GM18868 (cell line): Measurements from ENCODE around the gene CLK1.
"Not testable (repeated sequence)": the region's sequence is repeated elsewhere in the genome, so short reads cannot be mapped to it uniquely, and the experiment has no call there.

Experiments used
- ATAC-seq: cut with Tn5 transposase; IDR thresholded peaks from one replicate; pipeline ENCODE4 v1.9.1; 2021; ENCODE audit warnings: mild to moderate bottlenecking, moderate library complexity; ENCODE audit not compliant: unreplicated experiment

CLK1 gene

GRCh38 chr2:200851398-200852248, 12.8 kb downstream of the CLK1 start:
- ATAC-seq = no peak

DNA sequence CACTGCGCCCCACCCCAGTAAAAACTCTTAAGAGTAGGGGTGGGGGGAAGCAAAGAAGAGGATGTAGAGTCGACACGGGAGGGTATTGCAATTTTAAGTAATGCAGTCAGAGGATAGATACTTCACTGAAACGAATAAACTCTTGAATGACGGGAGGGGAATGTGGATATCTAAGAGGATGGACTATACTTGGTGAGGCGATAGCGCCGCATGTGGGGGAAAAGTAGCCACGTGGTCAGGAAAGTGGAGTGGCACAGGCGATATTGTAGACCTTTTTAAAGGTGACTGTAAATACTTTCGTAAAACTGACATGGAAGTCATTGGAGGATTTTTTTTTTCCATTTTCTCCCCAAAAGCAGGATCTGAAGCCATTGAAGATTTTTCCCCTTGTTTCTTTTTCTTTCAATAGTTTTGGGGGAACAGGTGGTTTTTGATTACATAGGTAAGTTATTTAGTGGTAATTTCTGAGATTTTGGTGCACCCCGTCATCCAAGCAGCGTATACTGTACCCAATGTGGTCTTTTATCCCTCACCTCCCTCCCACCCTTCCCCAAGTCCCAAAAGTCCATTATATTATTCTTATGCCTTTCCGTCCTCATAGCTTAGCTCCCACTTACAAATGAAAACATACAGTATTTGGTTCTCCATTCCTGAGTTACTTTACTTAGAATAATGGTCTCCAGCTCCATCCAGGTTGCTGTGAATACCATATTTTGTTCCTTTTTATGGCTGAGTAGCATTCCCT, 13.8 kb downstream of the CLK1 start:
- ATAC-seq = no peak

DNA sequence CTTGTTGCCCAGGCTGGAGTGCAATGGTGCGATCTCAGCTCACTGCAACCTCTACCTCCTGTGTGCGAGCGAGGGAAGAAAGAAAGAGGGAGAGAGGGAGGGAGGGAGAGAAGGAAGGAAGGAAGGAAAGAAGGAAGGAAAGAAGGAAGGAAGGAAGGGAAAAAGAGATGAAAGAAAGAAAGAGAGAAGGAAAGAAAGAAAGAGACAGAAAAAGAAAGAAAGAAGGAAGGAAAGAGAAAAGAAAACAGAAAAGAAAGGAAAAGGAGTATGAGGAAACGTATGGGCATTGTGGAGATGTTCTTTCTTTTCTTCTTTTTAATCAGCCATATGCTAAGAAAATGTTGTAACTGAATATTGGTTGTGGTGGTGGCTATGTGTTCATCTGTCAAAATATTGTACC, 16.5 kb downstream of the CLK1 start:
- no peak for ATAC-seq

DNA sequence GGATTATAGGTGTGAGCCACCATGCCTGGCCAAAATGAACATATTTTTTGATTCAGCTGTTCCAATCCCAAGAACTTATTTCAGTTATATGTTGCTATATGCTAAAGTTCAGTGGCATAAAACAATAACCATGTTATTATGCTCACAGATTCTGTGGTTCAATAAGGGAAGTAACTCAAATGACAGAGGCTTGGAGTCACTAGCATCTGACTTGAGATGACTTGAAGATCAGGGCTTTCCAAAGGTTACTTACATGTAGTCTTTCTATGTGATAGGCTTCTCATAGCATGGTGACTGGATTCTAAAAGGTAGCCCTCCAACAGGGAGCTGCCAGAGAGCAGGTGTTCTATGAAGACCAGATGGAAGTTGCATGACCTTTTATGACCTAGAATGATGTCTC, 17.2 kb downstream of the CLK1 start:
- ATAC-seq = no peak

GRCh38 chr2:200845669-200846325, 18.7 kb downstream of the CLK1 start:
- no peak for ATAC-seq

- ATAC-seq = no peak
Measured at GRCh38 chr2:200845194-200845593, 19.3 kb downstream of the CLK1 start.

DNA sequence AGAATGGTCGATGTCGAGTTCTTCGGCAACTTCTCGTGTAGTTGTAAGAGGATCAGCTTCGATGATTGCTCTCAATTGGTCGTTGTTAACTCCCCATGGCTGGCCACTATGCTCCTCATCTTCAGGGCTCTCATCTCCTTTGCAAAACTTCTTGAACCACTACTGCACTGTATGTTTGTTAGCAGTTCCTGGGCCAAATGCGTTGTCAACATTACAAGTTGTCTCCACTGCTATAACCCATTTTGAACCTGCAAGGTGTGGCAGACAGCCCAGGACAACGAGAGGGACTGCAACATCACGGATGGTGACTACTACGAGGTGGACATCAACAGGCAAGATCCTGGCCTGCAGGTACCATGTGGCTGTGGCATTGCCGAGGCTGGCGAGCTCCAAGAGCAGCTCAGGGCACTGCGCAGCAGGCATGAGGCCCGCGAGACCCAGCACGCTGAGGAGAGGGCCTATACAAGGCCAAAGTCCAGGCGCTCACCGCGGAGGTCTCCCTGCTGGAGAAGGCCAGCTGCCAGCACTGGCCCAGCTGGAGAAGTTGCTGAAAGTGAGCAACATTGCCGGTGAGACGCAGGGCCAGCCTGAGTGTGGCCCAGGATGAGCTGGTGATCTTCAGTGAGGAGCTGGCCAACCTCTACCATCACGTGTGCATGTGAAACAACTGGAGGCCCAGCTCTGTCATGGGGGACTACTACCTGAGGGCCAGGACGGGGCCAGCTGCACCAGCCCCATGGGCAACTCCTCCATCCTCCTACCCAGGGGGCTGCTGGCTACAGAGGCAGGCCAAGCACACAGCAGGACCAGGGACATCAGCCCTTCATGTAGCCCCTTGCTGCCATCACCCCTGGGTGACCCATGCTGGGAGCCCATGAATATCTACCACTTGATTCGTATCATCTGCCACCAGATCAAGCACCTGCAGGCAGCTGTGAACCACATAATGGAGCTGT, 20.2 kb downstream of the CLK1 start:
- no peak for ATAC-seq

DNA sequence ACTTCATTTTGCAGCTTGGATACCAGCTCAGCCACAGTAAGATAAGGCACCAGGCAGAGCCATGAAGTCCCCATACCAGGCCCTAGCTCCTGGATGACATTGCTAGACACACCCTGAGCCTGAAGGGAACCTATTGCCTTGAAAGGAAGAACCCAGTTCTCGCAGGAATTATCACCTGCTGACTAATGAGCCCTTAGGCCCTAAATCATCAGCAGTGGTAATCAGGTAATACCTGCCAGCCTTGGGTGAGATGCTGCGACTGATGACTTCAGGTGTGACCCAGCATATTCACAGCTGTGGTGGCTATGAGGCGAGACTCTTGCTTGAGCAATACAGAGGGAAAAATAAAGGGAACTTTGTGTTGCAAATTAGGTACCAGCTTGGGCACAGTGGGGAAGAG, 24.9 kb downstream of the CLK1 start:
- no peak for ATAC-seq

DNA sequence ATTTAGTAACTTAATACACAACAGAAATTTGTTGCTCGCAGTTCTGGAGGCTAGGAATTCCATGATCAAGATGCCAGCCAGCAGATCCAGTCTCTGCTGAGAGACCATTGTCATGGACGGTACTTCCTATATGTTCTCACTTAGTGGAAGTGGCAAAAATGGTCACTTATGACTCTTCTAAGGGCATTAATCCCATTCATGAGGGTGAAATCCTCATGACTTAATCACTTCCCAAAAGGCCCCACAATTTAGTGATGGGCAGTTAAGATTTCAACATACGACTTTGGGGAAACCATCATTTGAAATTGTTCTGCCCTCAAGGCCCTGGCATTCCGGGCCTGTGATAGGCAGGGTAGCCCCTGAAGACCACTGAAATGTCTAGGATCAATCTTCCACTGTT, 29.8 kb downstream of the CLK1 start:
- ATAC-seq = no peak

- ATAC-seq = no peak
Measured at GRCh38 chr2:200829258-200829655, 35.2 kb downstream of the CLK1 start.

GRCh38 chr2:200828572-200829257, 35.7 kb downstream of the CLK1 start:
- ATAC-seq = no peak

- no peak for ATAC-seq
Measured at GRCh38 chr2:200828104-200828503, 36.4 kb downstream of the CLK1 start.

DNA sequence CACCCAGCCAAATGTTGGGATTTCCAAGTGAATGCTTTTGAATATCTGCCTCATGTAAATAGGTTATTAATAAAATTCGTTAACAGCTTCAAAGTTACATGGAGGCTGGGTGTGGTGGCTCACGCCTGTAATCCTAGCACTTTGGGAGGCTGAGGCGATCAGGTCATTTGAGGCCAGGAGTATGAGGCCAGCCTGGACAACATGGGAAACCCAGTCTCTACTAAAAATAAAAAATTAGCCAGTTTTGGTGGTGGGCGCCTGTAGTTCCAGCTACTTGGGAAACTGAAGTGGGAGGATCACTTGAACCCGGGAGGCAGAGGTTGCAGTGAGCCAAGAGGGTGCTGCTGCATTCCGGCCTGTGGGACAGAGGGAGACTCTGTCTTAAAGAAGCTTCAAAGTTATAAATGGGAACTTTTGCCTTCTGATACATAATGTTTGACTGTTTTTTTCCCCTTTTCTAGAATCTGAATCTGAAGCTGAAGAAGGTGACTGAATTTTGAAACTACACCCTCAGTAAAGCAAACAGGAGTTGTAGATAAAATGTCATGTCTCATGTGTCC, 42.7 kb downstream of the CLK1 start:
- ATAC-seq = no peak

DNA sequence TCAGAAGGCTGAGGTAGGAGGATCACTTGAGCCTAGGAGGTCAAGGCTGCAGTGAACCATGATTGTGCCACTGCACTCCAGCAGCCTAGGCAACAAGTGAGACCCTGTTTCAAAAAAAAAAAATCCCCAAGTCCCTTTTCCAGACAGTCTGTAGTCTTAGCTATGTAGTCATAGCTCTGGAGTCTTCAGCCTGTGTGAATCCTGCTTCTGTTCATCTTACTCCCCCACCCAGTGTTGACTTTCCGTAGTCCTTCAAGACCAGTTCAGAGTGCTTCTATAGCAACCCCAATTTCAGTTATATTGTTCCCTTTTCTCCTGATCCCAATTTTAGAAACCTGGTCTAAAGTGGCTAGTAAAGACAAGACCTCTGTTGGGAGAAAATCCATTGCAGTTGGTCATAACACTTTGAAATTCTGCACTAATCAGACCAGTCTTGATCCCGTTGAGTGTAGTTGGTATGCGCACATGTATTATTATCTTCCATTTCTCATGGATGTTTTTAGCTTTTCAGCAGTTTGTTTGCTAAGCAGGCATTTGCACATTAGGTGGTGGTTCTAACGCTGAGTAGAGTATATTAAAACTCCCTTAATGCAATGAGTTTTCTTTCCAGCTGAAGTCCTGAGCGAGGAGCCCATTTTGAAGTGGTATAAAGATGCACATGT, 43.8 kb downstream of the CLK1 start:
- ATAC-seq = no peak

DNA sequence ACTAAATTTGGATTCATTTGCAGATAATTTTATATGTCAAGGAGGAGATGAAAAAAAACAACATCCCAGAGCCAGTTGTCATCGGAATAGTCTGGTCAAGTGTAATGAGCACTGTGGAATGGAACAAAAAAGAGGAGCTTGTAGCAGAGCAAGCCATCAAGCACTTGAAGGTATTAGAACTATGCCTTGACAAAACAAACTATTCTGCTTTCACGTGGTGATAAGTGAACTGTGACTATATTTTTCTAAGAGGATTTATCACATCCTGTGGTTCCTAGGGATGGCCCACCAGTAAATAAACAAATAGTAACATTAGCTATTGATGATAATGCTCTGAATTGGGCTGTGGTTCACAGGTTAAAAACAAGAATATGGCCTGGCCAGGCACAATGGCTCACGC, 45.7 kb downstream of the CLK1 start:
- ATAC-seq = not testable (repeated sequence)

DNA sequence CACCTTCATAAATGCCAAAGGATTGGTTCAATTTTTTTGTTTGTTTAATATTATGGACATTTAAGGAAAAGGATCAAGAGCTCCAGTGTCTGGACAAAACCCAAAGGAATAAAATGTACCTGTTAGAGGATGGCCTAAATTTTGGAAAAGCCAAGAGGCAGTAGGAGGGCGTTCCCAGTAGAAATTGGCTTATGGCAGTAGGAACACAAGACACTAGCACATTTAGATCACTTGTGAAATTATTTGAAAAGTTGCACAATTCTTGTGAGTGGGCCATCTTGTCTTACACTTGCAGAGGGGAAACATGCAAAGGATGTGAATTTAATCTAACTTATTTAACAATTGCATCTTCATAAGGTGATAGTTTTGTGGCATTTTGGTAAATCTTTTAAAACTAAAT, 49.5 kb downstream of the CLK1 start:
- no peak for ATAC-seq

DNA sequence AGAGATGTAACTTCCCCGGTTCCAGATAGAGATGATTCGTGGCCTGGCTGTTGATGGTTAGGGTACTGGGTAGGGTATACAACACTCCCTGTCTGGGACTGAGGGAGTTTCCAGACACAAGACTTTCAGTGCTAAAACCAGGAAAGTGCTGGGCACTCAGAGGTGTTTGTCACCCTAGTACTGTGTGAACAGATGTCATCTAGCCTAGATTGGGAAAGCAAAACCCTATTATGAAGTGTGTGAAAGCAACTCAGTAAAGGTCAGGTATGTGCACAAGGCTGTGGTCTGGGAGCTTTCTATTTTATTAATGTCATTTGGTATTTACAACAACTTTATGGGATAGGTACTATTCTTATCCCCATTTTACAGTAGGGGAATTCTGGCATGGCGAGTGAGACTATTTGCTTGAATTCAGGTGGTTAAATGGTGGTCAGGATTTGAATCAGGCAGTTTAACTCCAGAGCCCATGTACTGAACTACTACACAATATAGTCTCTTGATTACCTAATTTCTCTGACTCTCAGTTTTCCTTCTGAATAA, 50.1 kb downstream of the CLK1 start:
- peak; percentile 24 for ATAC-seq

GRCh38 chr2:200812122-200813022, 52.1 kb downstream of the CLK1 start:
- peak; percentile 22 for ATAC-seq
